ENCODE measurements around the gene SWAP70. TPM values are rescaled to one million over a fixed set of nuclear protein-coding genes. Genes with fewer than 3 reads are reported as not detected.

SWAP70 gene
- total and polyA plus RNA-seq, 2 of the 13 experiments (the other 11 are each of a cell fraction or from before 2014, with no cell fraction given): 4.6 to 8.7 TPM

GRCh38 chr11:9717719-9718118 lies 53.8 kb downstream of the SWAP70 start:
- Histone ChIP-seq H4K20me1 (ENCODE audit: insufficient read depth, low read length) (no peaks in the 10 kb centered on the region), H3K4me1 (ENCODE audit: insufficient read depth, low read length) (peaks cover 30% of the 10 kb centered on the region), H3K36me3 (replicated peaks in 1 of 2; ENCODE audit: control insufficient read depth in 1 of 2, insufficient read depth in 2 of 2, low read length in 2 of 2) (peaks cover 2% of the 10 kb centered on the region in 2 experiments; a peak in 2 of 5 replicates), H3K9me3 (ENCODE audit: low read length) (no peaks in the 10 kb centered on the region), H2AFZ (ENCODE audit: low read length) (no peak overlapping the region), H3K79me2 (ENCODE audit: insufficient read depth, low read length) (no peaks in the 10 kb centered on the region), H3K27me3 (ENCODE audit: control insufficient read depth in 1 of 2, insufficient read depth in 2 of 2, low read length in 2 of 2) (no peaks in the 10 kb centered on the region), H3K4me3 (replicated peaks in 1 of 3; ENCODE audit: insufficient read depth in 1 of 3, low read depth in 2 of 3, low read length in 3 of 3) (no peak overlapping the region), H3K4me2 (ENCODE audit: low read depth, low read length) (no peak overlapping the region; the same call in 1 of the 2 replicates), H3K9ac (ENCODE audit: insufficient read depth, low read depth, low read length) (no peak overlapping the region), H3K27ac (ENCODE audit: extremely low read length, insufficient read depth, low read length) (peak overlapping the region; percentile 16)
- DNase-seq (ENCODE audit: low spot score) (no peak), ATAC-seq (no peak), FAIRE-seq (no peak)
- ChIA-PET CTCF (ENCODE audit: low intra/inter-chr PET ratio, low total read pairs) (no interaction called here), POLR2A (no interaction called here)
- no TSS peak for BruUV-seq (replicated peaks)
- 94% methylated on average over 2 of the region's 2 CpGs for WGBS (ENCODE audit: low lambda C conversion rate)
- intact Hi-C loops (cut with micrococcal nuclease; ENCODE audit: unreplicated experiment): no loop called here
- in situ Hi-C loops (cut with HindIII; ENCODE audit: extremely low pct_ligation_motif_present, low pct_unique_long_range_greater_than_20kb): no loop called here
- TF ChIP-seq, protein P1, sequence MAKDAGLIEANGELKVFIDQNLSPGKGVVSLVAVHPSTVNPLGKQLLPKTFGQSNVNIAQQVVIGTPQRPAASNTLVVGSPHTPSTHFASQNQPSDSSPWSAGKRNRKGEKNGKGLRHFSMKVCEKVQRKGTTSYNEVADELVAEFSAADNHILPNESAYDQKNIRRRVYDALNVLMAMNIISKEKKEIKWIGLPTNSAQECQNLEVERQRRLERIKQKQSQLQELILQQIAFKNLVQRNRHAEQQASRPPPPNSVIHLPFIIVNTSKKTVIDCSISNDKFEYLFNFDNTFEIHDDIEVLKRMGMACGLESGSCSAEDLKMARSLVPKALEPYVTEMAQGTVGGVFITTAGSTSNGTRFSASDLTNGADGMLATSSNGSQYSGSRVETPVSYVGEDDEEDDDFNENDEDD (CRISPR knock-in tag; IDR thresholded peaks at IDR 0.05; ENCODE audit: borderline replicate concordance): no peak
- TF ChIP-seq, protein P2, sequence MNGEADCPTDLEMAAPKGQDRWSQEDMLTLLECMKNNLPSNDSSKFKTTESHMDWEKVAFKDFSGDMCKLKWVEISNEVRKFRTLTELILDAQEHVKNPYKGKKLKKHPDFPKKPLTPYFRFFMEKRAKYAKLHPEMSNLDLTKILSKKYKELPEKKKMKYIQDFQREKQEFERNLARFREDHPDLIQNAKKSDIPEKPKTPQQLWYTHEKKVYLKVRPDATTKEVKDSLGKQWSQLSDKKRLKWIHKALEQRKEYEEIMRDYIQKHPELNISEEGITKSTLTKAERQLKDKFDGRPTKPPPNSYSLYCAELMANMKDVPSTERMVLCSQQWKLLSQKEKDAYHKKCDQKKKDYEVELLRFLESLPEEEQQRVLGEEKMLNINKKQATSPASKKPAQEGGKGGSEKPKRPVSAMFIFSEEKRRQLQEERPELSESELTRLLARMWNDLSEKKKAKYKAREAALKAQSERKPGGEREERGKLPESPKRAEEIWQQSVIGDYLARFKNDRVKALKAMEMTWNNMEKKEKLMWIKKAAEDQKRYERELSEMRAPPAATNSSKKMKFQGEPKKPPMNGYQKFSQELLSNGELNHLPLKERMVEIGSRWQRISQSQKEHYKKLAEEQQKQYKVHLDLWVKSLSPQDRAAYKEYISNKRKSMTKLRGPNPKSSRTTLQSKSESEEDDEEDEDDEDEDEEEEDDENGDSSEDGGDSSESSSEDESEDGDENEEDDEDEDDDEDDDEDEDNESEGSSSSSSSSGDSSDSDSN (CRISPR knock-in tag; IDR thresholded peaks at IDR 0.05): no peak
- TF ChIP-seq ZC3H4 (CRISPR knock-in tag; IDR thresholded peaks at IDR 0.05; ENCODE audit: borderline replicate concordance): no peak
- TF ChIP-seq, protein P3, sequence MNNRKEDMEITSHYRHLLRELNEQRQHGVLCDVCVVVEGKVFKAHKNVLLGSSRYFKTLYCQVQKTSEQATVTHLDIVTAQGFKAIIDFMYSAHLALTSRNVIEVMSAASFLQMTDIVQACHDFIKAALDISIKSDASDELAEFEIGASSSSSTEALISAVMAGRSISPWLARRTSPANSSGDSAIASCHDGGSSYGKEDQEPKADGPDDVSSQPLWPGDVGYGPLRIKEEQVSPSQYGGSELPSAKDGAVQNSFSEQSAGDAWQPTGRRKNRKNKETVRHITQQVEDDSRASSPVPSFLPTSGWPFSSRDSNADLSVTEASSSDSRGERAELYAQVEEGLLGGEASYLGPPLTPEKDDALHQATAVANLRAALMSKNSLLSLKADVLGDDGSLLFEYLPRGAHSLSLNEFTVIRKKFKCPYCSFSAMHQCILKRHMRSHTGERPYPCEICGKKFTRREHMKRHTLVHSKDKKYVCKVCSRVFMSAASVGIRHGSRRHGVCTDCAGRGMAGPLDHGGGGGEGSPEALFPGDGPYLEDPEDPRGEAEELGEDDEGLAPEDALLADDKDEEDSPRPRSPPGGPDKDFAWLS (CRISPR knock-in tag; IDR thresholded peaks at IDR 0.05; ENCODE audit: borderline replicate concordance): no peak
- TF ChIP-seq THRA (CRISPR knock-in tag; IDR thresholded peaks at IDR 0.05; ENCODE audit: borderline replicate concordance): no peak
- TF ChIP-seq KLF16 (CRISPR knock-in tag; IDR thresholded peaks at IDR 0.05): no peak
- TF ChIP-seq ZNF660 (CRISPR knock-in tag; IDR thresholded peaks at IDR 0.05; ENCODE audit: borderline replicate concordance, low read depth): no peak
- TF ChIP-seq ZFP36L1 (CRISPR knock-in tag; IDR thresholded peaks at IDR 0.05): no peak
- TF ChIP-seq ZNF33A (CRISPR knock-in tag; IDR thresholded peaks at IDR 0.05; ENCODE audit: borderline replicate concordance): no peak
- no peak for TF ChIP-seq ZFP36L2 (CRISPR knock-in tag; IDR thresholded peaks at IDR 0.05)
- TF ChIP-seq SALL2 (CRISPR knock-in tag; IDR thresholded peaks at IDR 0.05): no peak
- TF ChIP-seq RAD51 (IDR thresholded peaks at IDR 0.05; ENCODE audit: borderline replicate concordance): no peak
- TF ChIP-seq ZC3H13 (CRISPR knock-in tag; IDR thresholded peaks at IDR 0.05): no peak
- no peak for TF ChIP-seq ARID5B (CRISPR knock-in tag; IDR thresholded peaks at IDR 0.05)
